Uterus (tissue), 4 donors: ENCODE data around the gene ACACB. TPM values are rescaled to one million over a fixed set of nuclear protein-coding genes. Genes with fewer than 3 reads are reported as not detected.

Experiments
- DNase-seq, 2 donors: peaks; one replicate each; pipeline ENCODE4 v3.0.0-alpha.2; 2019 to 2020
- H3K27ac ChIP-seq, 2 donors: fragments of 200-600 bp; sonication (generic); 1 replicate in 1 of 2; 2 replicates in 1 of 2; pipeline ENCODE4 v1.5.1; 2016 to 2018
- H3K27me3 ChIP-seq, 2 donors: fragments of 200-600 bp; sonication (generic); one replicate each; pipeline ENCODE4 v1.5.1; 2018 to 2019; ENCODE audit warnings: control low read depth in 1 of 2
- H3K36me3 ChIP-seq, 2 donors: fragments of 200-600 bp; sonication (generic); one replicate each; pipeline ENCODE4 v1.5.1; 2019; ENCODE audit warnings: control low read depth in 1 of 2
- H3K4me1 ChIP-seq, 2 donors: fragments of 200-600 bp; sonication (generic); one replicate each; pipeline ENCODE4 v1.5.1; 2018 to 2019; ENCODE audit warnings: control low read depth in 1 of 2
- H3K4me3 ChIP-seq, 2 donors: fragments of 200-600 bp; sonication (generic); 1 replicate in 1 of 2; 2 replicates in 1 of 2; pipeline ENCODE4 v1.5.1; 2018 to 2019; ENCODE audit warnings: mild to moderate bottlenecking in 1 of 2
- H3K9me3 ChIP-seq, 2 donors: fragments of 200-600 bp; sonication (generic); one replicate each; pipeline ENCODE4 v1.5.1; 2019; ENCODE audit warnings: control low read depth in 1 of 2
- POLR2A ChIP-seq, 2 donors: fragments of 450-650 bp; IDR thresholded peaks; one replicate each; pipeline ENCODE4 v1.6.1; 2016; ENCODE audit warnings: antibody characterized with exemption in 2 of 2, mild to moderate bottlenecking in 1 of 2, moderate library complexity in 1 of 2
- intact Hi-C: fragments of 100-400 bp; cut with DNase I; formaldehyde crosslinking; loops from one replicate; pipeline ENCODE4 v1.15.1; 2023; ENCODE audit warnings: low total_unique reads
- total RNA-seq, 4 donors: library from RNA; depleted of rRNA in 3 of 4; stranded (reverse); fragments of >200 nt in 3 of 4; gene quantifications; one replicate each; pipeline versions ENCODE4 v1.1.0 to v1.2.4, GENCODE V29; 2014 to 2023
- TF ChIP-seq, protein P1 (sequence below), 4 experiments: fragments of 200-600 bp in 2 of 4; fragments of 450-650 bp in 2 of 4; sonication (generic) in 2 of 4; IDR thresholded peaks; one replicate each; pipeline ENCODE4 v1.5.1; 2016 to 2019; ENCODE audit warnings: antibody characterized with exemption in 4 of 4, mild to moderate bottlenecking in 2 of 4, moderate library complexity in 1 of 4
- donor health status: DM: yes; HTN: yes; CAD: no.

ACACB gene
- total RNA-seq, 4 donors from 2014 or later: 22.0 to 137 (median 97.2) TPM

GRCh38 chr12:109098183-109098604, 18.2 kb upstream of the ACACB start:
- DNase-seq: no peak
- peaks cover 4 to 14% of the 10 kb centered on the region in 2 donors for H3K4me1 ChIP-seq
- TF ChIP-seq POLR2A (IDR thresholded peaks at IDR 0.05): peak; percentile 44 to 55
- TF ChIP-seq, protein P1, sequence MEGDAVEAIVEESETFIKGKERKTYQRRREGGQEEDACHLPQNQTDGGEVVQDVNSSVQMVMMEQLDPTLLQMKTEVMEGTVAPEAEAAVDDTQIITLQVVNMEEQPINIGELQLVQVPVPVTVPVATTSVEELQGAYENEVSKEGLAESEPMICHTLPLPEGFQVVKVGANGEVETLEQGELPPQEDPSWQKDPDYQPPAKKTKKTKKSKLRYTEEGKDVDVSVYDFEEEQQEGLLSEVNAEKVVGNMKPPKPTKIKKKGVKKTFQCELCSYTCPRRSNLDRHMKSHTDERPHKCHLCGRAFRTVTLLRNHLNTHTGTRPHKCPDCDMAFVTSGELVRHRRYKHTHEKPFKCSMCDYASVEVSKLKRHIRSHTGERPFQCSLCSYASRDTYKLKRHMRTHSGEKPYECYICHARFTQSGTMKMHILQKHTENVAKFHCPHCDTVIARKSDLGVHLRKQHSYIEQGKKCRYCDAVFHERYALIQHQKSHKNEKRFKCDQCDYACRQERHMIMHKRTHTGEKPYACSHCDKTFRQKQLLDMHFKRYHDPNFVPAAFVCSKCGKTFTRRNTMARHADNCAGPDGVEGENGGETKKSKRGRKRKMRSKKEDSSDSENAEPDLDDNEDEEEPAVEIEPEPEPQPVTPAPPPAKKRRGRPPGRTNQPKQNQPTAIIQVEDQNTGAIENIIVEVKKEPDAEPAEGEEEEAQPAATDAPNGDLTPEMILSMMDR (IDR thresholded peaks at IDR 0.05): no peak
- no peaks in the 10 kb centered on the region for H3K27me3 ChIP-seq
- H3K36me3 ChIP-seq: no peaks in the 10 kb centered on the region
- H3K4me3 ChIP-seq: peak overlapping the region; percentile 51 to 89
- intact Hi-C loops: loop anchor here (10.0 kb wide), 1 partner anchor 533 kb away; the partner anchor contains the start of genes ISCU and SART3
- no peaks in the 10 kb centered on the region for H3K9me3 ChIP-seq
- peak overlapping the region; percentile 77 to 91 for H3K27ac ChIP-seq

DNA sequence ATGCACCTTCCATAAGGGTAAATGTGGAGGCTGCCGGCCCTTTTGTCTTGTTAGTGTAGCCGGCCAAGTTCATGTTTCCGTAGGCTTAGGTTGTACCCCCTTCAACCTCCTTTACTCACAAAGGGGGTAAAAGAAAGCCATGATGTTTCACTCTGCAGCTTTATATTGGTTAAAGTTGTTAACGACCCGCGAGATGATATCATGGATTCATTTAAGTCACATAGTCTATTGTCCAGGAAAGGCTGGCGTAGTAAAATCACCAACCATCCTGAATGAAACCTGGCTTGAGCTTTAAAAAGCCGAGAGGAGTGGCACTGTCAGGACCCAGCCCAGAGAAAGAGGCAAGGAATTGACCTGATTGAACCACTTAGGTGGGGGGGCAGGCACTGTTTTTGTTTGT, 17.7 kb upstream of the ACACB start:
- Histone ChIP-seq H3K27me3 (no peaks in the 10 kb centered on the region), H3K36me3 (no peaks in the 10 kb centered on the region), H3K4me1 (peaks cover 4 to 14% of the 10 kb centered on the region in 2 donors), H3K9me3 (no peaks in the 10 kb centered on the region), H3K27ac (peak overlapping the region; percentile 77 to 91), H3K4me3 (peak overlapping the region; percentile 51 to 89)
- intact Hi-C loops: loop anchor here (10.0 kb wide), 1 partner anchor 534 kb away; the partner anchor contains the start of genes ISCU and SART3
- DNase-seq: no peak
- TF ChIP-seq POLR2A (IDR thresholded peaks at IDR 0.05): no peak
- TF ChIP-seq, protein P1 (IDR thresholded peaks at IDR 0.05): no peak

DNA sequence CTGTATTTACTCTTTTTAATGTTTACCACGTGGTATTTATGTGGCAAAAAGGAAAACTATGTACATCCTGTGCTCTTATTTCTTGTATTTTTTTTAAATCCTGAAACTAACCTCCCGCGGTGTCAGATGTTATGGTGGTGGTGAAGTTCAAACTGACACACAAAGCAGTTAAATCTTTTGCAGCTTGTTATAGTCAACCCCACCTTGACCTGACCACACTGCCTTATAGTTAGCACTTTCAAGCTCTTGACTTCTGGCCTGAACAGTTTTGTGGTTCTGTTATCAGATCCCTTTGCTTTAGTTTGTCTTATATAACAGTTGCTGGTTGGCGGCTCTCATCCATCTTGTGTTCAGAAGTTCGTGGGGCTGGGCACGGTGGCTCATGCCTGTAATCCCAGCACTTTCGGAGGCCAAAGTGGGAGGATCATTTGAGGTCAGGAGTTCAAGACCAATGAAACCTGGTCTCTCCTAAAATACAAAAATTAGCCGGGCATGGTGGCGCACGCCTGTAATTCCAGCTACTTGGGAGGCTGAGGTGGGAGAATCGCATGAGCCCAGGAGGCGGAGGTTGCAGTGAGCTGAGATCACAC, 16.9 kb upstream of the ACACB start:
- intact Hi-C loops: loop anchor here (10.0 kb wide), 1 partner anchor 535 kb away; the partner anchor contains the start of genes ISCU and SART3
- peak overlapping the region; percentile 77 to 91 for H3K27ac ChIP-seq
- no peak for DNase-seq
- H3K4me3 ChIP-seq: peak overlapping the region; percentile 51 to 89
- H3K27me3 ChIP-seq: no peaks in the 10 kb centered on the region
- H3K9me3 ChIP-seq: no peaks in the 10 kb centered on the region
- no peak for TF ChIP-seq POLR2A (IDR thresholded peaks at IDR 0.05)
- TF ChIP-seq, protein P1 (IDR thresholded peaks at IDR 0.05): no peak
- peaks cover 4 to 14% of the 10 kb centered on the region in 2 donors for H3K4me1 ChIP-seq
- H3K36me3 ChIP-seq: no peaks in the 10 kb centered on the region

- Histone ChIP-seq H3K27me3 (no peaks in the 10 kb centered on the region), H3K27ac (peak overlapping the region in 1 of 2 donors; percentile 91), H3K4me1 (peaks cover 4 to 14% of the 10 kb centered on the region in 2 donors), H3K9me3 (no peaks in the 10 kb centered on the region), H3K4me3 (no peak overlapping the region), H3K36me3 (no peaks in the 10 kb centered on the region)
- DNase-seq: no peak
- intact Hi-C loops: no loop called here
- TF ChIP-seq, protein P1 (IDR thresholded peaks at IDR 0.05): no peak
- TF ChIP-seq POLR2A (IDR thresholded peaks at IDR 0.05): no peak
These were observed 15.6 kb upstream of the ACACB start for GRCh38 chr12:109100741-109101140.

GRCh38 chr12:109102491-109102890, 13.9 kb upstream of the ACACB start:
- DNase-seq: no peak
- Histone ChIP-seq H3K36me3 (no peaks in the 10 kb centered on the region), H3K27ac (peak overlapping the region; percentile 63 to 78), H3K27me3 (no peaks in the 10 kb centered on the region), H3K4me3 (no peak overlapping the region), H3K9me3 (no peaks in the 10 kb centered on the region), H3K4me1 (peaks cover 2 to 10% of the 10 kb centered on the region in 2 donors)
- no peak for TF ChIP-seq POLR2A (IDR thresholded peaks at IDR 0.05)
- TF ChIP-seq, protein P1 (IDR thresholded peaks at IDR 0.05): no peak
- intact Hi-C loops: no loop called here
